GM12878 (cell line): Measurements from ENCODE around the gene NTSR1. TPM values are rescaled to one million over a fixed set of nuclear protein-coding genes. Genes with fewer than 3 reads are reported as not detected.

Source experiments
- ATAC-seq: fragments of 200-7000 bp; cut with Tn5 transposase; 3 replicates; pipeline ENCODE4 v1.9.1; 2020; ENCODE audit warnings: mild to moderate bottlenecking, moderate library complexity
- BruUV-seq: library from RNA; stranded (reverse); fragments of 400-500 nt; replicated peaks from 2 replicates; lab custom pipeline; 2021; lab: Mats Ljungman, UMichigan
- CTCF ChIA-PET: fragments of 300-600 bp; sonication (Branson Sonifier 250); formaldehyde crosslinking; extraction: SDS; loops from one replicate; lab custom pipeline; 2021; ENCODE audit warnings: inconsistent platforms; lab: Yijun Ruan, JAX
- POLR2A ChIA-PET: fragments of 350-600 bp; formaldehyde crosslinking; extraction: SDS; loops from one replicate; lab custom pipeline; 2021; ENCODE audit warnings: inconsistent platforms; lab: Charles Lee
- RAD21 ChIA-PET: fragments of 300-600 bp; sonication (Branson Sonifier 250); formaldehyde crosslinking; loops from one replicate; lab custom pipeline; 2023; ENCODE audit warnings: antibody characterized with exemption; ENCODE audit not compliant: unreplicated experiment; lab: Charles Lee
- SMC1A ChIA-PET: fragments of 300-600 bp; sonication (Branson Sonifier 250); formaldehyde crosslinking; loops from one replicate; lab custom pipeline; 2023; ENCODE audit not compliant: unreplicated experiment, uncharacterized antibody; lab: Charles Lee
- DNase-seq: peaks from one replicate; pipeline ENCODE4 v3.0.0-alpha.2; 2011; ENCODE audit warnings: low read depth, low spot score
- FAIRE-seq: peaks from 3 replicates; lab custom pipeline; 2011; peaks lifted over from hg19 to GRCh38; lab: Jason Lieb, UNC
- H2AFZ ChIP-seq: 2 replicates; pipeline ENCODE4 v1.6.0; 2011; ENCODE audit warnings: low read depth, low read length, control low read depth; ENCODE audit not compliant: control insufficient read depth
- H3K27ac ChIP-seq: 2 replicates; pipeline ENCODE4 v1.5.1; 2011; ENCODE audit warnings: control low read depth; ENCODE audit not compliant: control insufficient read depth, insufficient read depth
- H3K27me3 ChIP-seq, 2 experiments: replicated peaks in 1 of 2; 2 replicates each; pipeline versions ENCODE4 v1.6.0 to v1.6.1; 2011; ENCODE audit warnings: low read length in 1 of 2; ENCODE audit not compliant: control insufficient read depth in 2 of 2, insufficient read depth in 2 of 2
- H3K36me3 ChIP-seq, 2 experiments: 2 replicates each; pipeline ENCODE4 v1.5.1; 2011; ENCODE audit warnings: low read length in 1 of 2; ENCODE audit not compliant: control insufficient read depth in 2 of 2, insufficient read depth in 2 of 2
- H3K4me1 ChIP-seq: 2 replicates; pipeline ENCODE4 v1.6.1; 2011; ENCODE audit warnings: mild to moderate bottlenecking, low read length, moderate library complexity, mixed read lengths; ENCODE audit not compliant: control insufficient read depth, insufficient read depth
- H3K4me2 ChIP-seq: 2 replicates; pipeline ENCODE4 v1.6.0; 2011; ENCODE audit warnings: control low read depth; ENCODE audit not compliant: control insufficient read depth, insufficient read depth
- H3K4me3 ChIP-seq: fragments of 200-600 bp; sonication (generic); 2 replicates; pipeline ENCODE4 v1.5.1; 2016
- H3K79me2 ChIP-seq: 2 replicates; pipeline ENCODE4 v1.6.0; 2011; ENCODE audit warnings: low read length; ENCODE audit not compliant: control insufficient read depth, insufficient read depth
- H3K9ac ChIP-seq: 2 replicates; pipeline ENCODE4 v1.8.0; 2011; ENCODE audit warnings: low read length, control low read depth, mixed read lengths; ENCODE audit not compliant: control insufficient read depth, insufficient read depth
- H3K9me3 ChIP-seq: replicated peaks from 3 replicates; pipeline ENCODE4 v1.5.1; 2011; ENCODE audit warnings: mild to moderate bottlenecking, low read length; ENCODE audit not compliant: control insufficient read depth, insufficient read depth
- H4K20me1 ChIP-seq: 2 replicates; pipeline ENCODE4 v1.6.0; 2011; ENCODE audit not compliant: control insufficient read depth, insufficient read depth
- GABPA ChIP-seq: IDR thresholded peaks from 2 replicates; pipeline ENCODE4 v1.6.1; 2014; ENCODE audit warnings: antibody characterized with exemption, low read depth, mild to moderate bottlenecking, inconsistent platforms
- KLF5 ChIP-seq: fragments of 450-650 bp; IDR thresholded peaks from 2 replicates; pipeline ENCODE4 v1.6.1; 2014; ENCODE audit warnings: mild to moderate bottlenecking; ENCODE audit not compliant: partially characterized antibody
- NFIC ChIP-seq: IDR thresholded peaks from 2 replicates; pipeline ENCODE4 v1.6.1; 2012; ENCODE audit warnings: low read depth, mild to moderate bottlenecking, inconsistent platforms, low read length, moderate library complexity
- NFYA ChIP-seq: IDR thresholded peaks from 2 replicates; pipeline ENCODE4 v1.6.1; 2011; ENCODE audit warnings: low read depth, mild to moderate bottlenecking, low read length, improper control_type of control experiment, borderline replicate concordance
- NRF1 ChIP-seq: conservative IDR thresholded peaks from 2 replicates; pipeline ENCODE4 v1.6.1; 2011; ENCODE audit warnings: mild to moderate bottlenecking, low read depth, low read length, improper control_type of control experiment
- RCOR1 ChIP-seq: conservative IDR thresholded peaks from 2 replicates; pipeline ENCODE4 v1.6.1; 2012; ENCODE audit warnings: low read depth, low read length, improper control_type of control experiment
- REST ChIP-seq: IDR thresholded peaks from 2 replicates; pipeline ENCODE4 v1.6.1; 2012; ENCODE audit warnings: mild to moderate bottlenecking, low read depth, low read length
- STAT3 ChIP-seq: IDR thresholded peaks from 2 replicates; pipeline ENCODE4 v1.6.1; 2011; ENCODE audit warnings: low read depth, low read length, improper control_type of control experiment
- ZNF207 ChIP-seq: fragments of 450-650 bp; IDR thresholded peaks from 2 replicates; pipeline ENCODE4 v1.6.1; 2014; ENCODE audit warnings: antibody characterized with exemption, mild to moderate bottlenecking, borderline replicate concordance
- ZSCAN29 ChIP-seq: fragments of 450-650 bp; IDR thresholded peaks from 2 replicates; pipeline ENCODE4 v1.6.1; 2017; ENCODE audit warnings: mild to moderate bottlenecking, moderate library complexity
- ZZZ3 ChIP-seq: IDR thresholded peaks from 2 replicates; pipeline ENCODE4 v1.6.1; 2011; ENCODE audit warnings: low read depth; ENCODE audit not compliant: control insufficient read depth, insufficient read length
- WGBS: methylation state at CpG from one replicate; pipeline ENCODE4 v1.1.6; 2016; ENCODE audit warnings: low lambda C conversion rate; ENCODE audit not compliant: insufficient replicate concordance, insufficient coverage; ENCODE audit errors: missing lambda C conversion rate; 5-methylcytosine and 5-hydroxymethylcytosine counted together
- in situ Hi-C: fragments of 300-500 bp; cut with MboI; formaldehyde crosslinking; loops from 9 replicates; pipeline ENCODE4 v1.14.3; 2018; ENCODE audit warnings: mixed read lengths
- intact Hi-C: fragments of 100-400 bp; cut with micrococcal nuclease; formaldehyde crosslinking; loops from one replicate; pipeline ENCODE4 v1.14.2; 2022; ENCODE audit not compliant: unreplicated experiment
- polyA plus RNA-seq, 11 experiments: library from polyadenylated mRNA; depleted of rRNA in 4 of 11; unstranded in 6 of 11; stranded (reverse) in 5 of 11; fragments of >200 nt; fragmentation: Nextera tagmentation in 4 of 11; fragmentation: Illumina TruSeq in 1 of 11; extraction: Ambion mirVana in 4 of 11; extraction: Trizol in 1 of 11; gene quantifications; 1 replicate in 1 of 11; 2 replicates in 10 of 11; pipeline versions ENCODE4 v1.2.1 to v1.2.3, GENCODE V29; 2011 to 2016; ENCODE audit warnings: inconsistent platforms in 2 of 11, missing spikeins in 2 of 11, low read depth in 1 of 11
- total RNA-seq, 4 experiments: library from RNA; depleted of rRNA in 3 of 4; stranded (reverse); fragments of >200 nt in 3 of 4; fragmentation: Illumina TruSeq in 1 of 4; extraction: Trizol in 1 of 4; gene quantifications; 2 replicates each; pipeline versions ENCODE4 v1.2.1 to v1.2.3, GENCODE V29; 2013 to 2021
- TF ChIP-seq, protein P1 (sequence below): IDR thresholded peaks from 2 replicates; pipeline ENCODE4 v1.6.1; 2011; ENCODE audit warnings: low read depth, low read length, improper control_type of control experiment, borderline replicate concordance

NTSR1 gene
- total and polyA plus RNA-seq, 10 of the 15 experiments (the other 5 are each of a cell fraction or from before 2014, with no cell fraction given): not detected

DNA sequence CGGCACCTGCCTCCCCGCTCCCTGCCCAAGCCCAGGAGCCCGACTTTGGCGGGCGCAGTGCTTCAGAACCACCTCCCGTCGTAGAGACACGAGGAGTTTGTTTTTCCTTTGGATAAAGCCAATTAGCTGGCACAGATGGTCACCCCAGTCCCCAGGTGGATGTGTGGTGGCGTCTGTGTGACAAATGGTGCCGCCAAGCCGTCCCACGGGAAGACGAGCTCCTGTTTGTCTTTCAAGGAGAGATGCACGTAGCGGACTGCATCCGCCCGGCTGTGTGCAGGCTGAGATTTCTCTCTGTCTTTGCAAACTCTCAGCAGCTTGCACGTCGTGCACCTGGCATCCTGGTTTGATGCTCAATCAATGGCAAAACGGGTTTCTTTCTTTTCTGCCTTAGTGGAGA lies 71.6 kb downstream of the NTSR1 start (continued):
- TF ChIP-seq REST (no peak), NFYA (no peak)

DNA sequence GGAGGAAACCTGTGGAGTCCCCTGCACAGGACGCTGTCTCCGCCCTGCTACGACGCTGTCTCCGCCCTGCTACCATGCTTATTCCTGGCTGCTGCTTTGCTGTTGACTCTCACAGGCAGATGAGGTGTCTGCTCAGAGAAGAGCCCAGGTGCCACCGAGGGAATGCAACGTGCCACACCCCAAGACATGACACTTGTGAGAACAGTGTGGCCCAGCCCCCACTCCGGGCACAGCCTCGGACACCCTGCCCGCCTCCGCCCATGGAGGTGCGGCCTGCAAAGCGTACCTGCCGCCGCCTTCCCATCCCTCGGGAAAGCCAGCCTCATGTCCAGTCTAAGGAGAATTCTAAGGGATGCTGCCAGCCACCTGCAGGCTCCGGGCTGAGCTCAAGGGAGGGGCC lies 72.1 kb downstream of the NTSR1 start:
- DNase-seq (no peak), FAIRE-seq (no peak), ATAC-seq (no peak)
- H4K20me1 ChIP-seq: no peaks in the 10 kb centered on the region
- no peak overlapping the region for H2AFZ ChIP-seq
- peaks cover 10% of the 10 kb centered on the region for H3K4me1 ChIP-seq
- no peak overlapping the region for H3K4me2 ChIP-seq
- TF ChIP-seq ZZZ3 (no peak), RCOR1 (no peak), NRF1 (no peak), ZNF207 (no peak), GABPA (no peak), NFIC (no peak), KLF5 (no peak), STAT3 (no peak), ZSCAN29 (no peak)
- TF ChIP-seq, protein P1, sequence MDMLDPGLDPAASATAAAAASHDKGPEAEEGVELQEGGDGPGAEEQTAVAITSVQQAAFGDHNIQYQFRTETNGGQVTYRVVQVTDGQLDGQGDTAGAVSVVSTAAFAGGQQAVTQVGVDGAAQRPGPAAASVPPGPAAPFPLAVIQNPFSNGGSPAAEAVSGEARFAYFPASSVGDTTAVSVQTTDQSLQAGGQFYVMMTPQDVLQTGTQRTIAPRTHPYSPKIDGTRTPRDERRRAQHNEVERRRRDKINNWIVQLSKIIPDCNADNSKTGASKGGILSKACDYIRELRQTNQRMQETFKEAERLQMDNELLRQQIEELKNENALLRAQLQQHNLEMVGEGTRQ: no peak
- H3K9ac ChIP-seq: no peak overlapping the region
- peaks cover 0 to 1% of the 10 kb centered on the region in 2 experiments; a peak in 1 of 4 replicates for H3K27me3 ChIP-seq
- no peaks in the 10 kb centered on the region for H3K79me2 ChIP-seq
- ChIA-PET CTCF (no interaction called here), SMC1A (no interaction called here), RAD21 (no interaction called here), POLR2A (no interaction called here)
- no peak overlapping the region for H3K27ac ChIP-seq
- in situ Hi-C loops: no loop called here
- no TSS peak for BruUV-seq
- WGBS: 54% methylated on average over 12 of the region's 17 CpGs
- no peak overlapping the region for H3K4me3 ChIP-seq
- intact Hi-C loops: no loop called here
- H3K36me3 ChIP-seq: no peaks in the 10 kb centered on the region
- no peaks in the 10 kb centered on the region; the same call in 2 of the 3 replicates for H3K9me3 ChIP-seq
